ENCODE data around the gene ERI3. TPM values are rescaled to one million over a fixed set of nuclear protein-coding genes. Genes with fewer than 3 reads are reported as not detected.

The ERI3 gene
- polyA plus RNA-seq, 4 donors: 26.5 to 50.1 (median 31.0) TPM

- Histone ChIP-seq H3K27ac (ENCODE audit: low read depth in 1 of 3, low read length in 2 of 3) (no peak overlapping the region), H3K9me3 (ENCODE audit: control insufficient read depth in 2 of 2, insufficient read depth in 1 of 2, low read depth in 1 of 2, low read length in 1 of 2) (no peaks in the 10 kb centered on the region), H3K4me1 (ENCODE audit: control insufficient read depth in 3 of 3, insufficient read depth in 2 of 3, low read depth in 1 of 3, low read length in 2 of 3) (peaks cover 0 to 11% (median 0%) of the 10 kb centered on the region in 3 donors), H3K4me3 (ENCODE audit: low read depth in 1 of 3, low read length in 3 of 3) (no peak overlapping the region), H3K27me3 (ENCODE audit: control insufficient read depth in 3 of 3, insufficient read depth in 3 of 3, low read length in 3 of 3) (no peaks in the 10 kb centered on the region), H3K36me3 (ENCODE audit: control insufficient read depth in 3 of 3, insufficient read depth in 2 of 3, low read depth in 1 of 3, low read length in 3 of 3) (peaks cover 0 to 25% (median 0%) of the 10 kb centered on the region in 3 donors)
- no peak for DNase-seq
- FAIRE-seq: no peak
- 90 to 94% (median 91%) methylated on average over 5 of the region's 5 CpGs for WGBS, 3 donors
Observed at GRCh38 chr1:44328671-44329416, 26.2 kb downstream of the ERI3 start.

DNA sequence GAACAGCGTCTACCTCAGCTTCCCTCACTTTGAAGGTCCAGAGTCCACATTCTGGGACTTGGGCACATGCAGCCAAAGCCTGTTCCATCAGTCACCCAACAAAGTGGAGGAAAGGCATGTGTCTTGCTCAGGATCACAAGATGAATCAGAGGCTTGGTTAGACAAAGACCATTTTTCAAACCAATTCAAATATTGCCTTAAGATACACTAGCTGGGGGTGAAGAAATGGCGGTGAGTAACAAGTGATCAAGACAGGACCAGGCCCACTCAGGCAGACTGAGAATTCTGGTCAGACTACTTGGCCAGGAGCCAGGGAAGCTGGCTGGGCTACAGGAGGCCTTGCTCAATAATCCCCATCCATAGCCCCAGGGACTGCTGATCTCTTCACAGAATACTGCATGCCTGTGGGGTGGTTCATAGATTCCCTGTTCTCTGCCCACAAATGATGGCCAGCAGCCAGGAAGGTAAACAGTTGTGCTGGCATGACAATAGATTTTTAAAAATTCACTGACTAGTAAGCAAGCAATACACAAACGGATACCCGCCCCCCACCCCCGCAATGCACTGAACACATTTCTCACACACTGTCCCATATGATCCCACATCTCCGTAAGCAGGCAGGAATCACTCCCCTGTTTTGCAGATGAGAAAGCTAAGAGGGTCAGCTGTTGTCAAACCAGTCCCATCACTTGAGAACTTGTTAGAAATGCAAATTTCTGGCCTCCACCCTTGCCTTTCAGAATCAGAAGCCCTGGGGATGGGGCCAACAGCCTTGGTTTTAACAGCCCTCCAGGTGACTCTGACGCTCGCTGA, 27.2 kb downstream of the ERI3 start:
- H3K4me1 ChIP-seq (ENCODE audit: control insufficient read depth in 3 of 3, insufficient read depth in 2 of 3, low read depth in 1 of 3, low read length in 2 of 3): peaks cover 0 to 3% (median 0%) of the 10 kb centered on the region in 3 donors
- no peak overlapping the region for H3K4me3 ChIP-seq (ENCODE audit: low read depth in 1 of 3, low read length in 3 of 3)
- DNase-seq: peak in 1 of 2 donors; percentile 17
- H3K36me3 ChIP-seq (ENCODE audit: control insufficient read depth in 3 of 3, insufficient read depth in 2 of 3, low read depth in 1 of 3, low read length in 3 of 3): peaks cover 0 to 21% (median 0%) of the 10 kb centered on the region in 3 donors
- 69 to 85% (median 76%) methylated on average over 8 of the region's 8 CpGs for WGBS, 3 donors
- no peaks in the 10 kb centered on the region for H3K9me3 ChIP-seq (ENCODE audit: control insufficient read depth in 2 of 2, insufficient read depth in 1 of 2, low read depth in 1 of 2, low read length in 1 of 2)
- no peak overlapping the region for H3K27ac ChIP-seq (ENCODE audit: low read depth in 1 of 3, low read length in 2 of 3)
- FAIRE-seq: no peak
- H3K27me3 ChIP-seq (ENCODE audit: control insufficient read depth in 3 of 3, insufficient read depth in 3 of 3, low read length in 3 of 3): no peaks in the 10 kb centered on the region

- H3K27me3 ChIP-seq (ENCODE audit: control insufficient read depth in 3 of 3, insufficient read depth in 3 of 3, low read length in 3 of 3): no peaks in the 10 kb centered on the region
- H3K9me3 ChIP-seq (ENCODE audit: control insufficient read depth in 2 of 2, insufficient read depth in 1 of 2, low read depth in 1 of 2, low read length in 1 of 2): no peaks in the 10 kb centered on the region
- H3K4me1 ChIP-seq (ENCODE audit: control insufficient read depth in 3 of 3, insufficient read depth in 2 of 3, low read depth in 1 of 3, low read length in 2 of 3): peaks cover 0 to 3% (median 0%) of the 10 kb centered on the region in 3 donors
- H3K36me3 ChIP-seq (ENCODE audit: control insufficient read depth in 3 of 3, insufficient read depth in 2 of 3, low read depth in 1 of 3, low read length in 3 of 3): peaks cover 0 to 21% (median 0%) of the 10 kb centered on the region in 3 donors
- FAIRE-seq (no peak), DNase-seq (no peak)
- no peak overlapping the region for H3K4me3 ChIP-seq (ENCODE audit: low read depth in 1 of 3, low read length in 3 of 3)
- H3K27ac ChIP-seq (ENCODE audit: low read depth in 1 of 3, low read length in 2 of 3): no peak overlapping the region
Observed at GRCh38 chr1:44326821-44327465, 28.1 kb downstream of the ERI3 start.

DNA sequence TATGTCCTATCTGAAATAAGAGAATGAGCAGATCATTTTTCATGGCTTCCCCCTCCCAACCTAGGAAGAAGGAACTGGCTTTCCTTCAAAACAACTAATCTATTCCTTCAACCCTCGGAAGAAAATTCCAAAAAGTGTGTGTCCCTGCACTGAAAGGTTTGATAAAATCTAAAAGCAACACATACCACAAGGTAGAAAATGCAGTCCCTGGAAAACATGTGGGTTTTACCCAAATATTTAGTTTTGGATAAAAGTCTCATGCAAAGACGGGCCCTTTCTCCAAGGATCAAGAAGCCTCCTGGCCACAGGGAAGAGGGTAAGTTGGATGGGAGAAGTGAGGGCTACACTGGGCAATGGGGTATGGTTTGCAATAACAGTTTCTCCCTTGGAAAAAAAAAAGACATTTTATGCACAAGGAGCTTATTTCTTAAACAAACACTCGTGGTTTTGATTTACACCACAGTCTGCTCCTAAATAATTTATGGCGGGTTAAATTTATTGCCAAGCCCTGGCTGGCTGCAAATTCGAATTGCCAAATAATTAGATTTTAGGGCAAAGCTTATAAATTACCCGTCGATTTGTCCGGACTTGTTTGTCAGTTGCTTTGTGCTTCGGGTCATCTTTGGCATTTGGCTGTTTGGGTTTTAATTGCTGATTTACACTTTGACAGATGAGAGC, 28.9 kb downstream of the ERI3 start:
- FAIRE-seq (no peak), DNase-seq (no peak)
- H3K27ac ChIP-seq (ENCODE audit: low read depth in 1 of 3, low read length in 2 of 3): no peak overlapping the region
- H3K9me3 ChIP-seq (ENCODE audit: control insufficient read depth in 2 of 2, insufficient read depth in 1 of 2, low read depth in 1 of 2, low read length in 1 of 2): no peaks in the 10 kb centered on the region
- peaks cover 0 to under 1% (median 0%) of the 10 kb centered on the region in 3 donors for H3K4me1 ChIP-seq (ENCODE audit: control insufficient read depth in 3 of 3, insufficient read depth in 2 of 3, low read depth in 1 of 3, low read length in 2 of 3)
- 84 to 90% (median 90%) methylated on average over 9 of the region's 9 CpGs for WGBS, 3 donors
- H3K4me3 ChIP-seq (ENCODE audit: low read depth in 1 of 3, low read length in 3 of 3): no peak overlapping the region
- H3K36me3 ChIP-seq (ENCODE audit: control insufficient read depth in 3 of 3, insufficient read depth in 2 of 3, low read depth in 1 of 3, low read length in 3 of 3): peaks cover 0 to 22% (median 0%) of the 10 kb centered on the region in 3 donors
- H3K27me3 ChIP-seq (ENCODE audit: control insufficient read depth in 3 of 3, insufficient read depth in 3 of 3, low read length in 3 of 3): no peaks in the 10 kb centered on the region

DNA sequence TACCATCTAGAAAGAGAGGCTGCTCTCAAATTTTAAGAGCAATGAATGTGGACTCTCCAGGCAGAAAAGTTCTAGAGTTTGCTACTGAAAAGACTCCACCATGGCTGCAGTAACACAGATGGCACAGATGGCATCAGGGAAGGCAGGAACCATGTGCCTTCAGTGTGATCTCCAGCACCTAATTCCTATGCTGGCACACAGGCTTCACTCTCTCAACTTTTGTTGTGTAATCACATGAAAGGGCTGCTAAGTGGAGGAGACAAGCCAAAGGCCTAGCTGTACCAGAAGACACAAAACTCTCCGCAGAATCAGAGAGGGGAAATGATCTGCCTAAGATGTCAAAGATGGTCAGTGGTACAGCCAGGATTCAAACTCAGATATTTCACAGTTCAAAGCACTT, 31.1 kb downstream of the ERI3 start:
- peaks cover 0 to 28% (median 0%) of the 10 kb centered on the region in 3 donors for H3K36me3 ChIP-seq (ENCODE audit: control insufficient read depth in 3 of 3, insufficient read depth in 2 of 3, low read depth in 1 of 3, low read length in 3 of 3)

GRCh38 chr1:44322367-44322766, 32.7 kb downstream of the ERI3 start:
- no peak overlapping the region for H3K4me3 ChIP-seq (ENCODE audit: low read depth in 1 of 3, low read length in 3 of 3)
- DNase-seq (no peak), FAIRE-seq (no peak)
- H3K9me3 ChIP-seq (ENCODE audit: control insufficient read depth in 2 of 2, insufficient read depth in 1 of 2, low read depth in 1 of 2, low read length in 1 of 2): no peaks in the 10 kb centered on the region
- peaks cover 0 to 5% (median 0%) of the 10 kb centered on the region in 3 donors for H3K4me1 ChIP-seq (ENCODE audit: control insufficient read depth in 3 of 3, insufficient read depth in 2 of 3, low read depth in 1 of 3, low read length in 2 of 3)
- H3K27me3 ChIP-seq (ENCODE audit: control insufficient read depth in 3 of 3, insufficient read depth in 3 of 3, low read length in 3 of 3): no peaks in the 10 kb centered on the region
- 89 to 92% (median 91%) methylated on average over 3 of the region's 3 CpGs for WGBS, 3 donors
- peaks cover 0 to 32% (median 0%) of the 10 kb centered on the region in 3 donors for H3K36me3 ChIP-seq (ENCODE audit: control insufficient read depth in 3 of 3, insufficient read depth in 2 of 3, low read depth in 1 of 3, low read length in 3 of 3)
- no peak overlapping the region for H3K27ac ChIP-seq (ENCODE audit: low read depth in 1 of 3, low read length in 2 of 3)

More for the DNA sequence above, 31.1 kb downstream of the ERI3 start:
- DNase-seq (no peak), FAIRE-seq (no peak)
- 96 to 100% (median 100%) methylated on average over 1 of the region's 1 CpG for WGBS, 3 donors
- Histone ChIP-seq H3K27me3 (ENCODE audit: control insufficient read depth in 3 of 3, insufficient read depth in 3 of 3, low read length in 3 of 3) (no peaks in the 10 kb centered on the region), H3K4me1 (ENCODE audit: control insufficient read depth in 3 of 3, insufficient read depth in 2 of 3, low read depth in 1 of 3, low read length in 2 of 3) (no peaks in the 10 kb centered on the region), H3K4me3 (ENCODE audit: low read depth in 1 of 3, low read length in 3 of 3) (no peak overlapping the region), H3K9me3 (ENCODE audit: control insufficient read depth in 2 of 2, insufficient read depth in 1 of 2, low read depth in 1 of 2, low read length in 1 of 2) (no peaks in the 10 kb centered on the region), H3K27ac (ENCODE audit: low read depth in 1 of 3, low read length in 2 of 3) (no peak overlapping the region)

DNA sequence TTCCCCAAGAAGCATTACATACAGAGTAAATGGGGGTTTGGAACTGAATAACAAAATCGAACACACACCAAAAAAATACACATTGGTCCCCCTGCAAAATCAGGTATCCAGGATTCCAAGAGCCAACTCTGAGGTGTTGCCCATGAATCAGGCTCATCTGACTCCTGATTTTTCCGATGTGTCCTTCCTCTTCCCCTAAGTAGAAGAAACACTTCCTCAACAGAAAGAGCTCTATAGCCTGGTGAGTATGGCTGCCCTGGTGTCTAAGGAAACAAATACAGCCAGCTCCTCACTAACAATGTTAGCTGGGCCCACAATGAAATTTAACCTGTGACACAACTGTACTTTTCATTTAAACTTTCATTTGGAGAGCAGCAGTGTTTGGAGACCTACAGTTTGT, 33.6 kb downstream of the ERI3 start:
- DNase-seq: no peak

More for the DNA sequence above, 33.6 kb downstream of the ERI3 start:
- WGBS, 3 donors: 86 to 95% (median 90%) methylated on average over 2 of the region's 2 CpGs
- H3K9me3 ChIP-seq (ENCODE audit: control insufficient read depth in 2 of 2, insufficient read depth in 1 of 2, low read depth in 1 of 2, low read length in 1 of 2): no peaks in the 10 kb centered on the region
- no peak for FAIRE-seq
- no peak overlapping the region for H3K27ac ChIP-seq (ENCODE audit: low read depth in 1 of 3, low read length in 2 of 3)
- H3K27me3 ChIP-seq (ENCODE audit: control insufficient read depth in 3 of 3, insufficient read depth in 3 of 3, low read length in 3 of 3): no peaks in the 10 kb centered on the region
- peaks cover 3 to 36% (median 7%) of the 10 kb centered on the region in 3 donors for H3K36me3 ChIP-seq (ENCODE audit: control insufficient read depth in 3 of 3, insufficient read depth in 2 of 3, low read depth in 1 of 3, low read length in 3 of 3)
- no peak overlapping the region for H3K4me3 ChIP-seq (ENCODE audit: low read depth in 1 of 3, low read length in 3 of 3)
- peaks cover 0 to 5% (median 0%) of the 10 kb centered on the region in 3 donors for H3K4me1 ChIP-seq (ENCODE audit: control insufficient read depth in 3 of 3, insufficient read depth in 2 of 3, low read depth in 1 of 3, low read length in 2 of 3)

Data from small intestine (tissue), 7 donors.